Mammary epithelial cell (primary cell): ENCODE measurements around the gene PLEKHG4.

Source experiments
- EZH2 ChIP-seq: IDR thresholded peaks from 2 replicates; pipeline ENCODE4 v1.6.1; 2012; ENCODE audit warnings: low read length, inconsistent platforms, borderline replicate concordance
- TF ChIP-seq, protein P1 (sequence below), 2 donors: IDR thresholded peaks in 1 of 2; conservative IDR thresholded peaks in 1 of 2; 2 replicates each; pipeline ENCODE4 v1.5.1; 2011 to 2012; ENCODE audit warnings: inconsistent platforms in 2 of 2, low read length in 2 of 2, mild to moderate bottlenecking in 2 of 2, control low read depth in 1 of 2, low read depth in 1 of 2; ENCODE audit not compliant: insufficient read depth in 1 of 2; ENCODE audit errors: extremely low read depth in 1 of 2

DNA sequence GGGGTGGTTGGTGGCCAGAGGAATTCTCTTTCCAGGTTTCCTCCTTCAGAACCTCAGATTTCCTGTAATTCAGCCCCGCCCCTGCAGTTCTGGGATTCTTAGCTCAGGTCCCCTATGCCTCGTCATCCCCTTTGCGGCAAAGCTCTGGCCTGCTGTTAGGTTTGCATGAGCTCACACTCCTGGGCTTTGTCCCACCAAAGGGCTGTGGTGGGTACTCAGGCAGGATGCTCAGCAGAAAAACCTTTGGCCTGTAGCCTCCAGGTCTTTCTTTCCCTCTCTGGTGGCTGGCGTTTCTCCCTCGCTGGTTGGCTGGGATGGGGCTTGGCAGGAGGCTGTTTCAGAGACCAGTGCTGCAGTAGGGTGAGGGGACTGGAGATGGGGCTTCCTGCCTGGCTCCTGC lies 9.6 kb upstream of the PLEKHG4 start:
- TF ChIP-seq, protein P1, sequence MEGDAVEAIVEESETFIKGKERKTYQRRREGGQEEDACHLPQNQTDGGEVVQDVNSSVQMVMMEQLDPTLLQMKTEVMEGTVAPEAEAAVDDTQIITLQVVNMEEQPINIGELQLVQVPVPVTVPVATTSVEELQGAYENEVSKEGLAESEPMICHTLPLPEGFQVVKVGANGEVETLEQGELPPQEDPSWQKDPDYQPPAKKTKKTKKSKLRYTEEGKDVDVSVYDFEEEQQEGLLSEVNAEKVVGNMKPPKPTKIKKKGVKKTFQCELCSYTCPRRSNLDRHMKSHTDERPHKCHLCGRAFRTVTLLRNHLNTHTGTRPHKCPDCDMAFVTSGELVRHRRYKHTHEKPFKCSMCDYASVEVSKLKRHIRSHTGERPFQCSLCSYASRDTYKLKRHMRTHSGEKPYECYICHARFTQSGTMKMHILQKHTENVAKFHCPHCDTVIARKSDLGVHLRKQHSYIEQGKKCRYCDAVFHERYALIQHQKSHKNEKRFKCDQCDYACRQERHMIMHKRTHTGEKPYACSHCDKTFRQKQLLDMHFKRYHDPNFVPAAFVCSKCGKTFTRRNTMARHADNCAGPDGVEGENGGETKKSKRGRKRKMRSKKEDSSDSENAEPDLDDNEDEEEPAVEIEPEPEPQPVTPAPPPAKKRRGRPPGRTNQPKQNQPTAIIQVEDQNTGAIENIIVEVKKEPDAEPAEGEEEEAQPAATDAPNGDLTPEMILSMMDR (conservative IDR thresholded peaks at IDR 0.05 in 1 of 2, IDR thresholded peaks at IDR 0.05 in 1 of 2; ENCODE audit: extremely low read depth in 1 of 2, insufficient read depth in 1 of 2, low read depth in 1 of 2, low read length in 2 of 2): no peak
- TF ChIP-seq EZH2: no peak
